Measurements from ENCODE around the gene STK32B. TPM values are rescaled to one million over a fixed set of nuclear protein-coding genes. Genes with fewer than 3 reads are reported as not detected.

STK32B gene
- total and polyA plus RNA-seq, 8 donors, result 0.55 to 6.6 (median 1.6) TPM

- Histone ChIP-seq H3K4me1 (no peaks in the 10 kb centered on the region), H3K27me3 (no peaks in the 10 kb centered on the region), H3K4me3 (no peak overlapping the region), H3K9me3 (no peaks in the 10 kb centered on the region), H3K36me3 (no peaks in the 10 kb centered on the region), H3K27ac (no peak overlapping the region)
- 37 to 53% methylated on average over 2 of the region's 2 CpGs for WGBS, 2 donors
- intact Hi-C loops (cut with DNase I), result no loop called here
- no peak for DNase-seq
- TF ChIP-seq CTCF (IDR thresholded peaks at IDR 0.05), result no peak
- no peak for ATAC-seq
- no peak for FAIRE-seq
These were observed 370.9 kb downstream of the STK32B start for GRCh38 chr4:5422195-5422594.

- Histone ChIP-seq H3K27ac (no peak overlapping the region), H3K4me3 (no peak overlapping the region), H3K9me3 (no peaks in the 10 kb centered on the region), H3K4me1 (no peaks in the 10 kb centered on the region), H3K36me3 (no peaks in the 10 kb centered on the region), H3K27me3 (no peaks in the 10 kb centered on the region)
- 71 to 75% methylated on average over 6 of the region's 6 CpGs for WGBS, 2 donors
- DNase-seq, result peak in 1 of 6 donors; percentile 34
- no peak for TF ChIP-seq CTCF (IDR thresholded peaks at IDR 0.05)
- ATAC-seq, result no peak
- FAIRE-seq, result no peak
- intact Hi-C loops (cut with DNase I), result no loop called here
These were observed 372.4 kb downstream of the STK32B start for GRCh38 chr4:5423670-5424069.

- H3K4me3 ChIP-seq, result no peak overlapping the region
- DNase-seq, result no peak
- H3K9me3 ChIP-seq, result no peaks in the 10 kb centered on the region
- TF ChIP-seq CTCF (IDR thresholded peaks at IDR 0.05), result no peak
- H3K36me3 ChIP-seq, result no peaks in the 10 kb centered on the region
- H3K27me3 ChIP-seq, result no peaks in the 10 kb centered on the region
- no peak for FAIRE-seq
- H3K27ac ChIP-seq, result no peak overlapping the region
- WGBS, 2 donors, result 73 to 80% methylated on average over 3 of the region's 3 CpGs
- intact Hi-C loops (cut with DNase I), result no loop called here
- no peaks in the 10 kb centered on the region for H3K4me1 ChIP-seq
- ATAC-seq, result no peak
These were observed 372.9 kb downstream of the STK32B start for GRCh38 chr4:5424211-5424610.

GRCh38 chr4:5424901-5425300 lies 373.6 kb downstream of the STK32B start:
- FAIRE-seq, result no peak
- Histone ChIP-seq H3K4me3 (no peak overlapping the region), H3K4me1 (no peaks in the 10 kb centered on the region), H3K27ac (no peak overlapping the region), H3K36me3 (no peaks in the 10 kb centered on the region), H3K27me3 (no peaks in the 10 kb centered on the region), H3K9me3 (no peaks in the 10 kb centered on the region)
- intact Hi-C loops (cut with DNase I), result no loop called here
- ATAC-seq, result no peak
- TF ChIP-seq CTCF (IDR thresholded peaks at IDR 0.05), result no peak
- DNase-seq, result no peak
- 76 to 88% methylated on average over 7 to 8 of the region's 8 CpGs for WGBS, 2 donors

GRCh38 chr4:5429747-5430146 lies 378.5 kb downstream of the STK32B start:
- no peak for TF ChIP-seq CTCF (IDR thresholded peaks at IDR 0.05)
- intact Hi-C loops (cut with DNase I), result no loop called here
- ATAC-seq, result no peak
- Histone ChIP-seq H3K9me3 (no peaks in the 10 kb centered on the region), H3K4me3 (no peak overlapping the region), H3K36me3 (no peaks in the 10 kb centered on the region), H3K4me1 (no peaks in the 10 kb centered on the region), H3K27ac (no peak overlapping the region), H3K27me3 (no peaks in the 10 kb centered on the region)
- no peak for DNase-seq
- FAIRE-seq, result no peak
